ENCODE data around the gene IL17RA. TPM values are rescaled to one million over a fixed set of nuclear protein-coding genes. Genes with fewer than 3 reads are reported as not detected.
A peak's percentile ranks its signal among the peaks of the same experiment; 100 is the strongest.

IL17RA gene
- polyA plus RNA-seq, 1 donor (not counting 4 experiments of a cell fraction or from before 2014, with no cell fraction given), result 6.0 TPM

- H3K9ac ChIP-seq (ENCODE audit: control insufficient read depth, extremely low read depth, insufficient read depth, low read length), result no peak overlapping the region
- H2AFZ ChIP-seq (ENCODE audit: control insufficient read depth, low read length), result no peak overlapping the region
- no peaks in the 10 kb centered on the region for H4K20me1 ChIP-seq (ENCODE audit: control insufficient read depth, extremely low read depth, insufficient read depth, low read length)
- no peak overlapping the region for H3K4me3 ChIP-seq (ENCODE audit: control insufficient read depth in 2 of 3, extremely low read depth in 1 of 3, insufficient read depth in 2 of 3, low read depth in 1 of 3, low read length in 3 of 3)
- H3K4me2 ChIP-seq (ENCODE audit: control insufficient read depth, extremely low read depth, insufficient read depth, low read depth, low read length), result no peak overlapping the region
- no peaks in the 10 kb centered on the region for H3K27me3 ChIP-seq (ENCODE audit: control insufficient read depth, extremely low read depth, insufficient read depth, low read length)
- no peak for DNase-seq (ENCODE audit: low read depth, low spot score)
- H3K9me3 ChIP-seq (ENCODE audit: control insufficient read depth, low read depth, low read length), result no peaks in the 10 kb centered on the region
- H3K27ac ChIP-seq (ENCODE audit: control insufficient read depth, insufficient read depth, low read length), result no peak overlapping the region
- no peak for TF ChIP-seq EZH2 (IDR thresholded peaks at IDR 0.05; ENCODE audit: low read length)
- TF ChIP-seq CTCF (optimal IDR thresholded peaks at IDR 0.05 in 1 of 3, IDR thresholded peaks at IDR 0.05 in 1 of 3, conservative IDR thresholded peaks at IDR 0.05 in 1 of 3; ENCODE audit: extremely low read depth in 1 of 3, insufficient read depth in 2 of 3, low read length in 3 of 3), result no peak
- FAIRE-seq, result no peak
- dilution Hi-C loops (cut with MboI; ENCODE audit: extremely low pct_ligation_motif_present, low sequenced_read_pairs), result no loop called here
- H3K36me3 ChIP-seq (ENCODE audit: control insufficient read depth in 2 of 2, extremely low read depth in 1 of 2, insufficient read depth in 2 of 2, low read length in 2 of 2), result no peaks in the 10 kb centered on the region
- H3K79me2 ChIP-seq (ENCODE audit: control insufficient read depth, insufficient read depth, low read length), result no peaks in the 10 kb centered on the region
- no peaks in the 10 kb centered on the region for H3K4me1 ChIP-seq (ENCODE audit: control insufficient read depth, extremely low read depth, insufficient read depth, low read length)
- H3K9me1 ChIP-seq (ENCODE audit: control insufficient read depth, extremely low read depth, insufficient read depth, low read length), result no peaks in the 10 kb centered on the region
Observed at GRCh38 chr22:17130199-17130598, 45.4 kb downstream of the IL17RA start.

DNA sequence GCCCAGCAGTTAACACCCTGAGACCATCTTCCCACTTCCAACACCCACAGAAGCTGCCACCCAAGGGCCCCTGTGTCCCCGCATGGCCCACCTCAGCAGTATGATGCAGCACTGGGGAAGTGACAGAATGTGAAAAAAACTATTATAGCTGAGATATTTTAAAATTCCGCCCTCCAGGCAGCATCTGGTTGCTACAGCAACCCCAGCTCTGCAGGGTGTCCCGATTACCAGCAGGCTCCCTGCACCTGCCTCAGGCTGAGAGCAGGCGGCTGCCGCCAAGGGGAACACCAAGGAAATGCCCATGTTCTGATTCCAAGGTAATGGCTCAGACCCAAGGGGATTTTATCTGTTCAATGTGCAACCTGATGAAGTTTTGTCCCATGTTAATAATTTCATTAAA is 46.9 kb downstream of the IL17RA start:
- dilution Hi-C loops (cut with MboI; ENCODE audit: extremely low pct_ligation_motif_present, low sequenced_read_pairs), result no loop called here
- no peak for FAIRE-seq

More for the DNA sequence above, 46.9 kb downstream of the IL17RA start:
- DNase-seq (ENCODE audit: low read depth, low spot score), result no peak
- no peaks in the 10 kb centered on the region for H3K36me3 ChIP-seq (ENCODE audit: control insufficient read depth in 2 of 2, extremely low read depth in 1 of 2, insufficient read depth in 2 of 2, low read length in 2 of 2)
- H3K4me1 ChIP-seq (ENCODE audit: control insufficient read depth, extremely low read depth, insufficient read depth, low read length), result no peaks in the 10 kb centered on the region
- H4K20me1 ChIP-seq (ENCODE audit: control insufficient read depth, extremely low read depth, insufficient read depth, low read length), result no peaks in the 10 kb centered on the region
- H2AFZ ChIP-seq (ENCODE audit: control insufficient read depth, low read length), result no peak overlapping the region
- no peak overlapping the region for H3K4me3 ChIP-seq (ENCODE audit: control insufficient read depth in 2 of 3, extremely low read depth in 1 of 3, insufficient read depth in 2 of 3, low read depth in 1 of 3, low read length in 3 of 3)
- no peaks in the 10 kb centered on the region for H3K9me1 ChIP-seq (ENCODE audit: control insufficient read depth, extremely low read depth, insufficient read depth, low read length)
- TF ChIP-seq CTCF (optimal IDR thresholded peaks at IDR 0.05 in 1 of 3, IDR thresholded peaks at IDR 0.05 in 1 of 3, conservative IDR thresholded peaks at IDR 0.05 in 1 of 3; ENCODE audit: extremely low read depth in 1 of 3, insufficient read depth in 2 of 3, low read length in 3 of 3) (peak in 1 of 3 experiments; percentile 13), EZH2 (IDR thresholded peaks at IDR 0.05; ENCODE audit: low read length) (no peak)
- no peak overlapping the region for H3K4me2 ChIP-seq (ENCODE audit: control insufficient read depth, extremely low read depth, insufficient read depth, low read depth, low read length)
- no peaks in the 10 kb centered on the region for H3K9me3 ChIP-seq (ENCODE audit: control insufficient read depth, low read depth, low read length)
- no peaks in the 10 kb centered on the region for H3K79me2 ChIP-seq (ENCODE audit: control insufficient read depth, insufficient read depth, low read length)
- no peak overlapping the region for H3K9ac ChIP-seq (ENCODE audit: control insufficient read depth, extremely low read depth, insufficient read depth, low read length)
- no peak overlapping the region for H3K27ac ChIP-seq (ENCODE audit: control insufficient read depth, insufficient read depth, low read length)
- no peaks in the 10 kb centered on the region for H3K27me3 ChIP-seq (ENCODE audit: control insufficient read depth, extremely low read depth, insufficient read depth, low read length)

All from keratinocyte (primary cell).